GM12801 (cell line): ENCODE results near the gene G6PC3.

ENCODE experiments used
- TF ChIP-seq, protein P1 (sequence below): IDR thresholded peaks from one replicate; pipeline ENCODE4 v1.5.1; 2011; ENCODE audit warnings: control low read depth; ENCODE audit not compliant: insufficient read length; ENCODE audit errors: extremely low read depth

G6PC3 gene

DNA sequence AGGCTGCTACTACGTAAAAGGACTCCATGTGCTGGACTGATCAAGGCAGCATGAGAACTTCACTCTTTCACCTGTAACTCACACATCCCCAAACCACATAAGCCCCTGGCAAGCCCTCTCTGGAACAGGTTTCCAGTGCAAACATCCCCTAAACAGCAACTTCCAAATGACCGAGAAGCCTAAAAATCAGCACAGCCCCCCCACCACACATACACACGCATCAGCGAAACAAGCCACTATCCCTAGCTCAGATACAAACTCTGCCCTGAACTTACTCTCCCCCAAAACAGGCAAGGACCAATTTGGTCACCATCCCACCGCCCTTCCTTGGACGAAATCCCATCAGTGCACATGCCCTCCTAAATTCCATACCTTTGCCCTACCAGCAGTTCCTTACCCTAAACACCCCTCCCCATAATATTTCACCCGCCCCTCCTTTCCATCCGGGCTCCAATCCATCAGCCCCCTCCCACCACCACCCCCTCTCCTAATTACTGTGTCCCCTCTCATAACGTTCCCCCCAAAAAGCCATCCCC, 4.8 kb upstream of the G6PC3 start:
- TF ChIP-seq, protein P1, sequence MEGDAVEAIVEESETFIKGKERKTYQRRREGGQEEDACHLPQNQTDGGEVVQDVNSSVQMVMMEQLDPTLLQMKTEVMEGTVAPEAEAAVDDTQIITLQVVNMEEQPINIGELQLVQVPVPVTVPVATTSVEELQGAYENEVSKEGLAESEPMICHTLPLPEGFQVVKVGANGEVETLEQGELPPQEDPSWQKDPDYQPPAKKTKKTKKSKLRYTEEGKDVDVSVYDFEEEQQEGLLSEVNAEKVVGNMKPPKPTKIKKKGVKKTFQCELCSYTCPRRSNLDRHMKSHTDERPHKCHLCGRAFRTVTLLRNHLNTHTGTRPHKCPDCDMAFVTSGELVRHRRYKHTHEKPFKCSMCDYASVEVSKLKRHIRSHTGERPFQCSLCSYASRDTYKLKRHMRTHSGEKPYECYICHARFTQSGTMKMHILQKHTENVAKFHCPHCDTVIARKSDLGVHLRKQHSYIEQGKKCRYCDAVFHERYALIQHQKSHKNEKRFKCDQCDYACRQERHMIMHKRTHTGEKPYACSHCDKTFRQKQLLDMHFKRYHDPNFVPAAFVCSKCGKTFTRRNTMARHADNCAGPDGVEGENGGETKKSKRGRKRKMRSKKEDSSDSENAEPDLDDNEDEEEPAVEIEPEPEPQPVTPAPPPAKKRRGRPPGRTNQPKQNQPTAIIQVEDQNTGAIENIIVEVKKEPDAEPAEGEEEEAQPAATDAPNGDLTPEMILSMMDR = no peak

GRCh38 chr17:44066204-44066930, 4.2 kb upstream of the G6PC3 start, which contains the start of gene LSM12:
Gene LSM12 (minus strand): TSS chr17:44066671. CDS start chr17:44066587, 84 bp downstream.
- TF ChIP-seq, protein P1 = no peak

DNA sequence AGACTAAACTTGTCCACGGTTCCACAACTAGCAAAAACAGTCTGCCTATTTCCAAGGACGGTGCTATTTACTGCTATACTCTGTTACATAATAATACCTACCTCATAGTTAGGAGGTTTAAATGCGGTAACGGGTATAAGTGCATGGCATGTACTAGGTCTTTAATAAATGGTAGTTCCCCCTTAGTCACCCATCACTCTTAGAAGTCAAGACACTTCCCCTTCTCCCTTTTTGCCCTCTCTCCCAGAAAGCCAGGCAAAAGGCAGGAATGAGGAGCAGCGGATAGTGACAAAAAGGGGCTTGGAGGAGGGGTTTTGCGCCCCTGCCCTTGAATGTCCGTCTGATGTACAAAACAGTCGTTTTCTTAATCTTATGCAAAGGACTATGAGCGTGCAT, 3.0 kb upstream of the G6PC3 start:
- TF ChIP-seq, protein P1 = no peak

DNA sequence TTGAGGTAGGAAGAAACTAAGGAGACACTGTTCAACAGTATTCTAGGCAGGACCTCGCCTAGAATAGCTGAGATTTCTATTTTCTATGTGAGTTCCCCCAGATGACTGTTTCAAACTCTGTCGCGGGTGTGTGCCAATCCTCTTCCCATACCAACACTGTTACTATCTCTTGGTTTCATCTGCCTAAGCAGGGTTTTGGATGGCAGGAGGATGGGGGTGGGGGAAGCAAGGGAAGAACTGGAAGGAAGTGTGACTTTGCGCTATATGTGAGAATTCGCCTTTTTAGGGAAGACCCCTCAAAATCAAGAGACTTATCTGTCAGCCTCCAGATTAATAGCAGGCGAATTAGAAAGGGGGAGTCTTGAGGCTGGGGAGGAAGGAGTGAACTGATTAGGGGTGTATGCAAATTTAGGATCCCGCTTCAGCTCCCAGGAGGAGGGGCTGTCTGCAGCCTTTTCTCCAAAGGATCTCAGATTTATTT, 521 bp upstream of the G6PC3 start:
- TF ChIP-seq, protein P1 = no peak

- TF ChIP-seq, protein P1 = no peak
Observed at GRCh38 chr17:44071198-44071520, 624 bp downstream of the G6PC3 start.

GRCh38 chr17:44071772-44072171, 1.2 kb downstream of the G6PC3 start:
- TF ChIP-seq, protein P1 = no peak

DNA sequence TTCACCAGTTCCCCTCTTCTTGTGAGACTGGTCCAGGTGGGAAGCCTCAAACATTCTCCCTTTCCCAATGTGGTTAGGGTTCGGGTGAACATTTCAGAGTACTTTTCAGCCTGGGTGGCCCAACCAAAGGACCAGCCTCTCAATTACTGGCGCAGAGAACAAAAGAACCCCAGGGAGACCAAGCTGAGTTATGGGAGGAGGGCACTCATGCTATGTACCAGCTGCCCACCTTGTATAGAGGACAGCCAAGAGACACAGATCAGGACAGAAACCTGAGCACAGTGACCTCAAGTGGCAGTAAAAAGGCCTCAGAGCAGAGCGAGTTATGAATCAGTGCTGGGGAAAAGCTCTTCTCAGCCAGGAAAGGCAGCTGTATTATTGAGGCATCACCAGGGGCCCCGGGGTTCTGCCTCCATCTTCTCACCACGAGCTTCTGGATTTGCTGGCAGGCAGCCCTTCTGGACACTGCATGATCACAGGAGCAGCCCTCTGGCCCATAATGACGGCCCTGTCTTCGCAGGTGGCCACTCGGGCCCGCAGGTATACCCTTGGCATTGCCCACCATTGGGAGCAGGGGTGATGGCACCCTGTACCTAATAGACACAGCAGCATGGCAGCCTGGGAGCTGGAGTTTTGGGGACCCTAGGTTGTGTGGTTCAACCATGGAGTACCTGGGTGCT, 3.8 kb downstream of the G6PC3 start:
- TF ChIP-seq, protein P1 = no peak
